GM19452 (cell line): ENCODE results near the gene ZNF860.
"Not testable (repeated sequence)": the region's sequence is repeated elsewhere in the genome, so short reads cannot be mapped to it uniquely, and the experiment has no call there.

Experiments used
- ATAC-seq: cut with Tn5 transposase; IDR thresholded peaks from one replicate; pipeline ENCODE4 v1.9.1; 2021; ENCODE audit not compliant: unreplicated experiment

Gene ZNF860

DNA sequence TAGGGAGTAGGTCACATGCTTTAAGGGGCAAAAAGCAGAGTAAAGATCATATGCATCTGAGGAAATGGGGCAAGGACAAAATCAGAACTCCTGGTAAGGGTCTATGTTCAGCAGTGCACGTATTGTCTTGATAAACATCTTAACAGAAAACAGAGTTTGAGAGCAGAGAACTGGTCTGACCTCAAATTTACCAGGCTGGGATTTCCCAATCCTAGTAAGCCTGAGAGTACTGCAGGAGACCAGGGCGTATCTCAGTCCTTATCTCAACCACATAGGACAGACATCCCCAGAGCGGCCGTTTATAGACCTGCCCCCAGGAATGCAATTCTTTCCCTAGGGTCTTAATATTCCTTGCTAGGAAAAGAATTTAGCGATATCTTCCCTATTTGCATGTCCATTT, 13.5 kb downstream of the ZNF860 start:
- not testable (repeated sequence) for ATAC-seq

DNA sequence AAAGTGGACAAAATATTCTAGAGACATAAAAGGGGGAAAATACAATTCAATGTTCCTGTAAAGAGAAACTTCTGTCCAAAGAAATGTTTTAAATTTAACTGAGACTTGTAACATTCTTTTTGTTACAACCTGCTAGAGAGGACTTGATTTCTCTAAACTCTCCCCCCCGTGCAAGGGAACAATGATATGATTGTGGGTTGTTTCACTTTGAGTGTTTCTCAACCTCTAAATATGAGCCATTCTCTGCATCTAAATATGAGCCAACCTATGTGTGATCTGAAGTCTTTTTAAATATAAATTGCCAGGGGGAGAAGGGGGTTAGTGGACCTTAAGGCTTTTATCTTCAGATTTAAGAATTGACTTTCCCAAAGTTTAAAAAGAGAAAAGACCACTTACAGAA, 14.6 kb downstream of the ZNF860 start:
- ATAC-seq = no peak

DNA sequence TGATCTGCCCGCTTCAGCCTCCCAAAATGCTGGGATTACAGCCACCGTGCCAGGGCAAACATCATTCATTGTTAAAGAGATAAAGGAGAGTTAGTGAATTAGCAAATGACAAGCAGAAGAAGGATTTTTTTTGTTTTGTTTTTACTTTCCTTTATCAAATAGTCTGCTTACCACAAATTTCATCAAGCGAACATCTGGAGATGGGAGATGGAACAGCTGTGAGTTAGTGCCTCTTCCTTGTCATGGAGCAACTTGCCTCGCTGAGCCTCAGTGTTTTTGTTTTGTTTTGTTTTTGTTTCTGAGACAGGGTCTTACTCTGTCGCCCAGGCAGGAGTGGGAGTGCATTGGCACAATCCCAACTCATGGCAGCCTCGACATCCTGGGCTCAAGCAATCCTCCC, 15.9 kb downstream of the ZNF860 start:
- ATAC-seq = no peak

DNA sequence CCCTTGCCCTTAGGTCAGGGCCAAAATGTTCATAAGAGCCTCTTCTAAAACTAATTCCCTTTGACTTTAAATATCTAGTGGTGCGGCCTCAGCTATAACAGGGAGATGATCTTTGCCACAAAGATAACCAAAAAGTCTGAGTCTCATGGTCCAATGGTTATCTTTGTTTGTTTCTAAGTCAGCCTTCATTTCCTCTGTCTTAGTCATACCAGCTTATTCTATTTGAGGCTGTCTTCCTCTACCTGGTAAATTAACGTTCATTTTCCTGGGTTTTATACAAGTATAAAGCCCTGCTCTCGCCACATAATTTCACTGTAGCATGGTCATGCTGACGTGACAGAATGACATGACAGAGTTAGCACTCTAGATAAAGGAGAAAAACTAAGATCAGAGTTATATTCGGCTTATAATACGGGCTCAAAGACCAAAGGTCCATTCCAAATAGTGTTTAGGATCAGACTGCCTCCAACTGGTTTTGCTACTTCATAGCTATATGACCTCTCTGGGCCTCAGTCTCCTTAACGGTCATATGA, 18.4 kb downstream of the ZNF860 start:
- no peak for ATAC-seq

DNA sequence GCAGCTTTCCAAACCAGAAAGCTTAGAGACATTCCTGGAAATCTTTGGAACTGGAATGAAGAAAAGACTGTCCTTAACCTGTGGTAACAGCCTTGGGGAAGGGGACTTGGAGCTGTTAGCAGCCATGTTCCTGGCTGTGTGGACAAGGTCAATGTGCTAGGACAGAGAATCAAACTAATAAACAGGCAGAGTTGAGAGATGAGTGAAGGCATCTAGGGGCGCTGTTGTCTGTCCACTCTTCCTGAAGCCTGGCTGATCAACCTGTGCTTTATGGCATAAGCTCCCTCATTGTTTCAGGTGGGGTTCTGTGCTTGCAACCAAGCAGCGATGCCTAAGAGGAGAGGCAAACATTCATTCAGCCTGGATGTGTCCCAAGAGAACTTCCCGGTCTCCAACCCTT, 19.3 kb downstream of the ZNF860 start:
- ATAC-seq = no peak

DNA sequence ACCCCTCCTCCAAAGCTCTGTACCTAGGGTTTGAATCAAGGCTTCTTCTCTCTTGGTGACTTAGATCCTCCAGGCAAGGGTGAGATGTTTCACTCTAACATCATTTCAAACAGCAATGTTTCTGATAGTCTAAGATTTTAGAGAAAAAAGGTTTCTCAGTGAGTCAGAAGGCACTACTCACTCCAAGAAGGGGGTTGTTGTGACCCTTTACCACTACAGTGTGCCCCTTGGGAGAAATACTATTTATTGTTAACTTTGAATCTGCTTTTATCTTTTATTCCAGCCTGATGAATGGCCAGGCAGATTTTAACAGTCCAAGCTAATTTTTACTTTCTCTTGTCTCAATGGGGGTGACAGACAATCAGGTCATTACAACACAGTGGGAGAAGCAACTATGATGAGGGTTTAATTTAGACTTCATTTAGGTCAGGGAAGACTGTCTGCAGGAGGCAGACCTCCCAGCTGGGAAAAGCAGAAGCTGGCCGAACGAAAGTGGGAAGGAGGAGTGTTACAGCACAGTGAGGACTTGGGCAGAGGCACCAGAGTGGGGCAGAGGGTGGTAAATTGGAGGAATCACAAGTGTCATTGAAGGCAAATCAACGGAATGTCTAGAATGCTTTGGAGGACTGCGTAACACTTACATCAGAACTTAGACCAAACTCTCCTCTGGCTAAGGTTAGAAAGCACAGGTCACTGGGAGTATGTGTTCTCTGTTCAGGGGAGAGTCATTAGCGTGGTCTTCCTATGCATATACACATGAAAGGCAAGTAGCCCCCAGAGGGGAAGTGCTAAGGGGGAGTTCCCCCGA, 21.2 kb downstream of the ZNF860 start:
- no peak for ATAC-seq

DNA sequence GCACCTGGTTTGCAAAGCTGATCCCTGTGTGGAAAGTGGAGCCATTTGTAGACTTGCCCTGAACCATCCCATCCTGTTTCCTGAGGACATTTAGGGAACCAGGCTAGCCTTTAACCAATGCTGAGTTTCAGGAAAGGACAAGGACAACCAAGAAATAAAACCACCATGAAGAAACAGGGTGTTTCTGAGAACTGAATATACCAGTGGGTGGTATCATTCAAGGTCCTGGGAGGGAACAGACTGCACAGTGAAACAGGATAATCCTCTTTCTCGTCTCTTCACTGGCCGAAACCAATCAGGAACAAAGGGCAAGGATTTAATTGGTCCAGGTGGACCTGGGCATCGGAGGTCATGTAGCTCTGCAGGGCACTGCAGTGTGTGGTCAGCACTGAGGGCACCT, 21.8 kb downstream of the ZNF860 start:
- no peak for ATAC-seq

DNA sequence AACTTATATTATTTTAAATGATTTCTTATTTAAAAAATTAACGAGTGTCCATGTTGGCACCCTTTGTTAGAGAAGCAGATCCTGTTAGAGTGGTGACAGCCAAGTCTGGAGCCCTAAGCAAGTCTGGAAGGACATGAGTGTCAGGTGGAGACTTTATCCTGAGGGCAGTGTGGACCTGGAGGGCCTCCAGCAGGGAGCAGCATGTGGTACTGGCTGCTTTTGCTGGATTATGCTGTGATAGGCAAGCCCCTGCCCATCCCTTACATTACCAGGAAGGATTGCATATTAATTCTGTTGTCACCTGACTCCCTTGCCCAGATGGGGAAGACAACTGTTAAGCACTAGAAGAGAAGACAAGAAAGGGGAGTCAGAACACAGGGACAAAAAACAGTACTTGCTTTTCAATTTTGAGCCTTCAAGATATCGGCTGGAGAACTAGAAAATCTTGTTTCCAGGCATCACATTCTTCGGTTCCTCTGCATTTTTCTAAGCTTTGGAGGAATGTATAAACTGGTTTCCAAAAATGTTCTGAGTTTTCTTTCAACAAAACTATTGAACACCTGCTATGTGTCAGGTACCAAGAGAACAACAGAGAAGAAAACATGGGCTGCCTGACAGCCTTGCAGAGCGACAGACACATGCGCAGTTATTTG, 22.7 kb downstream of the ZNF860 start:
- no peak for ATAC-seq

DNA sequence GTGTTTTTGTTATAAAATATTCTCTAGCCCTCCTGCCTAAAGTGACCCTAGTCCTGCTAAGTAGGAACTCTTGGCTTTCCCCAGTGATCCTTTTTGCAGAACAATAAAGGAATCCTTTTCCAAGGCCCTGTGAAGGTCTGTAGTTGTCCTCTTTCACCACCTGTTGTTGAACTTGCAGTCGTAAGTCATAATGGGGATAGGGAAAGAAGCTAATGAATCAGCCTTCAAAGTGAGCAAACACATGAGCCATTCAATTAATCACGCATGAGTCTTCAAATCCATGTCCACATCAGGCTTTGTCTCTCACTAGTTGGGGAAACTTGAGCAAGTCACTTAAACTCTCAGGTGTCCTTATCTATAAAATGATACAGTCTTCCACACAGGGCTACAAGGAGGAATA, 27.6 kb downstream of the ZNF860 start:
- ATAC-seq = no peak

DNA sequence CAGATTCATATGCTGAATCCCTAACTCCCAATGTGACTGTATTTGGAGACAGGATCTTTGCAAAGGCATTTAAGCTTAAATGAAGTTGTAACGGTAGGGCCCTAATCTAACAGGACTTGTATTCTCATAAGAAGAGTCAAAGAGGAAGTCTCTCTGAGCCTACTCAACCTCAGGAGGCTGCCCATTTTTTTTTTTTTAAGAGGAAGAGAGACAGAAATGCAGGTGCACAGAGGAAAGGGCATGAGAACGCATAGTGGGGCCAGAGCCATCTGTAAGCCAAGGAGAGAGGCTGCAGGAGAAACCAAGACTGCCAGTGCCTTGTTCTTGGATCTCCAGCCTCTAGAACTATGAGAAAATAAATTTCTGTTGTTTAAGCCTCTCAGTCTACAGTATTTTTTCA, 28.4 kb downstream of the ZNF860 start:
- ATAC-seq = no peak

DNA sequence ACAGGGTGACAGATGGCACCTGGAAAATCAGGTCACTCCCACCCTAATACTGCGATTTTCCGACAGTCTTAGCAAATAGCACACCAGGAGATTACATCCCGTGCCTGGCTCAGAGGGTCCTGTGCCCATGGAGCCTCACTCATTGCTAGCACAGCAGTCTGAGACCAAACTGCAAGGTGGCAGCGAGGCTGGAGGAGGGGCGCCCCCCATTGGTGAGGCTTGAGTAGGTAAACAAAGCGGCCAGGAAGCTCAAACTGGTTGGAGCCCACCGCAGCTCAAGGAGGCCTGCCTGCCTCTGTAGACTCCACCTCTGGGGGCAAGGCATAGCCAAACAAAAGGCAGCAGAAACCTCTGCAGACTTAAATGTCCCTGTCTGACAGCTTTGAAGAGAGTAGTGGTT, 29.1 kb downstream of the ZNF860 start:
- not testable (repeated sequence) for ATAC-seq

DNA sequence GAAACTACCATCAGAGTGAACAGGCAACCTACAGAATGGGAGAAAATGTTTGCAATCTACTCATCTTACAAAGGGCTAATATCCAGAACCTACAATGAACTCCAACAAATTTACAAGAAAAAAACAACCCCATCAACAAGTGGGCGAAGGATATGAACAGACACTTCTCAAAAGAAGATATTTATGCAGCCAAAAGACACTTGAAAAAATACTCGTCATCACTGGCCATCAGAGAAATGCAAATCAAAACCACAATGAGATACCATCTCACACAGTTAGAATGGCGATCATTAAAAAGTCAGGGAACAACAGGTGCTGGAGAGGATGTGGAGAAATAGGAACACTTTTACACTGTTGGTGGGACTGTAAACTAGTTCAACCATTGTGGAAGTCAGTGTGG, 34.1 kb downstream of the ZNF860 start:
- ATAC-seq = not testable (repeated sequence)

DNA sequence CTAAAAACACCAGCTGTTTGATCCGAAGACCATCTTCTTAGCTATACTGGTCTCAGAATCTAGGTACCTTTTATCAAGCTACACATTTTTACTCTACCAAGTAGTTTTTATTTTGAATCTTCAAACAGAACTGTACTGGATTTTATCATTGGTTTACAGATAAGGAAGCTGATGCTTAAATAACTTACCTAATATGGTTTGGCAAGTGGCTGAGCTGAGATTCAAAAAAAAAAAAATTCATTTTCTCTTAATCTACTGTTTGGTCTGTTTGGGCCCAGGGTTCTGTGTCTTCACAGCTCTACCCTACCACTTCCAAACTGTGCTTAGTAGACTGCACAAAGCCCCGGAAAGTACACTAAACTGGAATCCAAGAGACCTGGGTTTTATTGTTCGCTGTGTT, 35.7 kb downstream of the ZNF860 start:
- ATAC-seq = no peak

DNA sequence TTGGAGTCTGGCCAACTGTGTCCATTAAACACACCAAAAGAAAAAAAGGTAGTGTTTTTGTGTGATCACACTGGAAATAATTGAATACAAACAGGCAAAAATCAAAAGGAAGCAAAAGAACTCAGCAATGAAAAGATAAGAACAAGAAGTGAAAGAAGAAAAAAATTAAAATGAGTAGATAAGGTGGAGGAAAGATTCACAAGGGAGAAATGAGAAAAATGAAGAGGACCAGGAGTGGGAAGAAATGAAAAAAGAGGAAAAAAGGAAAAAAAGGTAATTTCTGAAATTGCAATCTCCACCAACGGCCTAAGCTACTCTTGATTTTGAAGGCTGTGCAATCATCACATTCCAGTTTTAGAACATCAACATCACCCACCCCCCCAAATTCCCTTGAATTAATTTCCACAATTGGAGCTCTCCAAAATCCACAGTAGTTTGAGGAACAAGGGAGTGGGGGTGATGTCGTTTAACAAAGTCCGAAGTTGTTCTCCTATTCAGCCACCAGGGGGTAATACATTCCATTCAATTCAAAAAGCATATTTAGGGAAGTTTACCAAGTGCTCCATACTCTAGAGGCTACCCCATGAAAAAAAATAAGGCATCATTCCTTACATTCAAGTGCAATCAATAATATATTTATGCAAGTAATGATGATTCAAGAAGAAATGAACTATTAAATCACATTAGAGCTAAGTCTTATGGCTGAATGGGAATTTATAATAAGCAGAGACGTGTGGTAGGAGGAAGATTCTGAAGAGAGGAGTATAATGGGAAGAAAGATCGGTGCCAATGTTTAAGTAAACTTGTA, 37.4 kb downstream of the ZNF860 start:
- no peak for ATAC-seq

DNA sequence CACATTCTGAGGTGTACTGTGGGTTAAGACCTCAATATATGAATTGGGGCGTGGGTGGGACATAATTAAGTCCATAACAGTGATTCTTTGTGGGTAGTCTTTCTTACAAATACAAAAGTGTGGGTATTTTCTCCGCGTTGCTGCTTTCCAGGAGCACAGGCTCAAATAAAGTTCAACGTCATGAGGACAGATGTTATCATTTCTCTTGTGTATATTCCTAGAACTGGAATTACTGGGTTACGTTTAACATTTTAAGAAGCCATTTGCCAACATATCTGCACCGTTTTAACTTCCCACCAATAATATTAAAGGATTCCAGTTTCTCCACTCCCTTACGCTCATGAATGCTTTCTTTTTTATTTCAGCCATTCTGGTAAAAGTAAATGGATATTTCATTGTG, 39.6 kb downstream of the ZNF860 start:
- no peak for ATAC-seq

DNA sequence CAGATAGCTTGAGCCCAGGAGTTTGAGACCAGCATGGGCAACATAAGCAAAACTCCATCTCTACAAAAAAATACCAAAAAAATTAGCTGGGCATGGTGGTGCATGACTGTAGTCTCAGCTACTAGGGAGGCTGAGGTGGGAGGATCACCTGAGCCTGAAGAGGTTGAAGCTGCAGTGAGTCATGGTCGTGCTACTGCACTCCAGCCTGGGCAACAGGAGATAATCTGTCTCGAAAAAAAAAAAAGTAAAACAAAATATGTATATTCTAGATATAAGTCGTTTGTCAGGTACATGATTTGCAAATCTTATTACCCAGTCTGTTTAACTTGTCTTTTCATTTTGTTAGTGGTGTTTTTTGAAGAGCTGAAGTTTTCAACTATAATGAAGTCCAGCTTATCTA, 40.2 kb downstream of the ZNF860 start:
- ATAC-seq = no peak

DNA sequence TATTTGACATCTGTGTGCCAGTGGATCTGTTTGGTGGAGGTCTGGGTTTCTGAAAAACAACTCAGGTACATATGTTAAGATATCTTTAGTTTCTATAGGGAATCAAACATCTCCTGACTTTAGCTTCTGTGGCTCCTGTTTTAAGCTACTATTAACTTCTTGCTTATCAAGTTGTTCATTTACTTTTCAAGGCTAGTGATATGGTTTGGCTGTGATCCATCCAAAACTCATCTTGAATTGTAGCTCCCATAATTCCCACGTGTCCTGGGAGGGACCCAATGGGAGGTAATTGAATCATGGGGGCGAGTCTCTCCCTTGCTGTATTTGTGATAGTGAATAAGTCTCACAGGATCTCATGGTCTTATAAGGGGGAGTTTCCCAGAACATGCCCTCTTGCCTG, 41.4 kb downstream of the ZNF860 start:
- no peak for ATAC-seq

DNA sequence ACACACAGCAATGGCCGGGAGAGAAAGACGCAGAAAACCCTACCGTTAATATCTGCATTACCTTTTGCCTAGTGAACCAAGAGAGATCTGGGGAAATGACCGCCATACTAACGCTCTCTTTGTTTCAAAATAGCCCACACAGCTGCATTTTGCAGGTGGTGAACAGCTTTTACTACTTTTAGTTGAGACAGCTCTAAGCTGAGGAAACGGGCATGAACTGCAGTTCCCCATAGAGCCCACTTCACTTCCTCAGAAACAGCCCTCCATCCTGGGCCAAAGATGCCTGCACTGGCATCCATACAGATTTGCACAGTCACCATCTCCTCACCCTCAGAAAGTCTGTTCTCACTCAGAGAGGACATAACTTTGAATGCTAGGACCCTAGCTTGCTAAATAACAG, 45.0 kb downstream of the ZNF860 start:
- no peak for ATAC-seq

DNA sequence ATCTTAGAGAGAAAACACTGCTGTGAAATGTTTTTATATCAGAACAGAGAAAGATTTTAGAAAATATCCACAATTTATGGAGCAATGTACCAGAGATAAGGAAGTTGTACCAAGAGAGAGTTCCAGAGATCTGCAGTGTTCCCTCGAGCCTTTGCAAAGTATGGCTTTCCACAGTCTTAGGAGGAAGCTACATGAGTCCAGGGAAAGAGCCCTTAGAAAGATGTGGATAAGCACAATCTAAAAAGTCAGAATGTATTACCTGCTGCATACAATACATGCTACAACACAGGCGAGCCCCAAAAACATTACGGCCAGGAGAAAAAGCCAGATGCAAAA, 56.4 kb downstream of the ZNF860 start:
- no peak for ATAC-seq

DNA sequence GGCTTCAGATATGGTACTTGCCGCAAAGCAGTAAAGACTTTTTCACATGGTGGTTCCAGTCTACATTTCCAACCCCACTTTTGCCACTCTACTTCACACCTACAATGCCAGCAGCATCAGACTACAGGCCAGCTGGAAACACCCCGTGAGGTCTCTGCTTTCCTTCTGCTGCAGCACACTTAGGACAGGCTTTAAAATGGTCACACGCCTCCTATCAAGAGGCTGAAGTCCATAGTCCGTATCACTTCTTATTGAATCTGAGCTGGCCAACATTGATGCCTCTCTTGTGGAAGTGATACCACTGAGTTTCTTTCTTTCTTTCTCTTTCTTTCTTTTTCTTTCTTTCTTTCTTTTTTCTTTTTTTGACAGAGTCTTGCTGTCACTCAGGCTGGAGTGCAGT, 59.8 kb downstream of the ZNF860 start:
- no peak for ATAC-seq
